Measurements from ENCODE around the gene GINS1. TPM values are rescaled to one million over a fixed set of nuclear protein-coding genes. Genes with fewer than 3 reads are reported as not detected.
"Not testable (repeated sequence)": the region's sequence is repeated elsewhere in the genome, so short reads cannot be mapped to it uniquely, and the experiment has no call there.

Gene GINS1
- total RNA-seq, 1 experiment from 2014 or later, result 74.3 TPM

DNA sequence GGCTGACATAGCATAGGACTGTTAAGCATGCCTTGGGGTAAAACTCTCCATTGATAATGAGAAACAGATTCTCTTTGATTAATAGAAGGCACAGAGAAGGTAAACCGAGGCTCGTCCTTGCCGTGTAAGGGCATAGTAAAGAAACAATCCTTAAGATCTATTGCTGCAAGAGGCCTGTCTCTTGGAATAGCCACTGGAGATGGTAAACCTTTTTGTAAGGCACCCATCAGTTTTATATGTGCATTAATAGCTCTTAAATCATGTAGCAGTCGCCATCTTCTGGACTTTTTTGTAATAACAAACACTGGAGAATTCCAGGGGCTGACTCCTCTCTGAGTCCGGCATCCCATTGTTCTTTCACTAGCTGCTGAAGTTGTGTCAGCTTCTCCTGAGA is 8.4 kb upstream of the GINS1 start:
- no peak overlapping the region for H3T11ph ChIP-seq (ENCODE audit: low read length)
- Mint-ChIP-seq H3K4me3 (no peak overlapping the region), H3K9me3 (peaks cover 25% of the 10 kb centered on the region in 2 experiments), H3K27me3 (ENCODE audit: low read depth) (peaks cover 10% of the 10 kb centered on the region), H3K27ac (no peak overlapping the region), H3K36me3 (ENCODE audit: insufficient read depth in 1 of 3, low read depth in 3 of 3) (peaks cover 4 to 20% (median 15%) of the 10 kb centered on the region in 3 experiments; a peak in 6 of 7 replicates), H3K4me1 (peaks cover 5 to 10% of the 10 kb centered on the region in 2 experiments; a peak in 3 of 4 replicates)
- H4K91ac ChIP-seq (ENCODE audit: insufficient read length, low read depth, low read length), result no peak overlapping the region
- H4K8ac ChIP-seq (replicated peaks; ENCODE audit: insufficient read length, low read depth, low read length), result no peak overlapping the region
- H3K27ac ChIP-seq (ENCODE audit: insufficient read length, low read depth, low read length), result no peak overlapping the region
- no peaks in the 10 kb centered on the region for H3K79me2 ChIP-seq (ENCODE audit: insufficient read depth, low read length)
- no peak overlapping the region for H3K14ac ChIP-seq (ENCODE audit: insufficient read depth, low read length)
- H2BK20ac ChIP-seq (ENCODE audit: low read depth, low read length, poor library complexity, severe bottlenecking), result no peak overlapping the region
- no peaks in the 10 kb centered on the region for H4K20me1 ChIP-seq (ENCODE audit: control insufficient read depth, insufficient read depth, insufficient read length)
- H2BK5ac ChIP-seq (ENCODE audit: insufficient read length, low read length), result no peak overlapping the region
- no peak overlapping the region for H3K9ac ChIP-seq (ENCODE audit: extremely low read depth, insufficient read length, low read length)
- no peak overlapping the region for H3K18ac ChIP-seq (ENCODE audit: insufficient read length, low read depth, low read length)
- WGBS (ENCODE audit: extremely low coverage, insufficient read length, low lambda C conversion rate), result no CpG with 5 or more reads among the region's 5 CpGs
- no peaks in the 10 kb centered on the region for H3K4me1 ChIP-seq (ENCODE audit: insufficient read depth, low read length)
- TF ChIP-seq, protein P1, sequence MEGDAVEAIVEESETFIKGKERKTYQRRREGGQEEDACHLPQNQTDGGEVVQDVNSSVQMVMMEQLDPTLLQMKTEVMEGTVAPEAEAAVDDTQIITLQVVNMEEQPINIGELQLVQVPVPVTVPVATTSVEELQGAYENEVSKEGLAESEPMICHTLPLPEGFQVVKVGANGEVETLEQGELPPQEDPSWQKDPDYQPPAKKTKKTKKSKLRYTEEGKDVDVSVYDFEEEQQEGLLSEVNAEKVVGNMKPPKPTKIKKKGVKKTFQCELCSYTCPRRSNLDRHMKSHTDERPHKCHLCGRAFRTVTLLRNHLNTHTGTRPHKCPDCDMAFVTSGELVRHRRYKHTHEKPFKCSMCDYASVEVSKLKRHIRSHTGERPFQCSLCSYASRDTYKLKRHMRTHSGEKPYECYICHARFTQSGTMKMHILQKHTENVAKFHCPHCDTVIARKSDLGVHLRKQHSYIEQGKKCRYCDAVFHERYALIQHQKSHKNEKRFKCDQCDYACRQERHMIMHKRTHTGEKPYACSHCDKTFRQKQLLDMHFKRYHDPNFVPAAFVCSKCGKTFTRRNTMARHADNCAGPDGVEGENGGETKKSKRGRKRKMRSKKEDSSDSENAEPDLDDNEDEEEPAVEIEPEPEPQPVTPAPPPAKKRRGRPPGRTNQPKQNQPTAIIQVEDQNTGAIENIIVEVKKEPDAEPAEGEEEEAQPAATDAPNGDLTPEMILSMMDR (conservative IDR thresholded peaks at IDR 0.05), result peak; percentile 70
- DNase-seq, result peak; percentile 43
- H3K23ac ChIP-seq (ENCODE audit: insufficient read length, low read depth, low read length), result no peak overlapping the region
- H3K23me2 ChIP-seq (ENCODE audit: insufficient read length, low read depth, low read length, poor library complexity, severe bottlenecking), result no peaks in the 10 kb centered on the region
- H3K27me3 ChIP-seq (ENCODE audit: insufficient read depth, low read length), result no peaks in the 10 kb centered on the region
- no peak overlapping the region for H2AFZ ChIP-seq (ENCODE audit: low read length)
- no peaks in the 10 kb centered on the region for H3K79me1 ChIP-seq (ENCODE audit: insufficient read depth, low read depth, low read length, poor library complexity, severe bottlenecking)
- no peak overlapping the region for H2BK15ac ChIP-seq (ENCODE audit: low read depth, low read length)
- no peak overlapping the region for H4K5ac ChIP-seq (ENCODE audit: insufficient read length, low read depth, low read length)
- H2AK5ac ChIP-seq (ENCODE audit: insufficient read length, low read length), result no peak overlapping the region
- H3K9me3 ChIP-seq (ENCODE audit: control insufficient read depth, low read depth, low read length), result peaks cover 15% of the 10 kb centered on the region
- no peak overlapping the region for H3K4ac ChIP-seq (ENCODE audit: low read depth, low read length)
- H3K56ac ChIP-seq (ENCODE audit: insufficient read length, low read depth, low read length), result no peak overlapping the region
- H3K4me2 ChIP-seq (ENCODE audit: insufficient read depth, insufficient read length, low read length), result no peak overlapping the region
- no peak overlapping the region for H2BK120ac ChIP-seq (ENCODE audit: low read depth, low read length, poor library complexity, severe bottlenecking)
- no peak overlapping the region for H2BK12ac ChIP-seq (ENCODE audit: insufficient read length, low read depth, low read length)

GRCh38 chr20:25400291-25400732 is 7.2 kb upstream of the GINS1 start:
- not testable (repeated sequence) for H2BK12ac ChIP-seq (ENCODE audit: insufficient read length, low read depth, low read length); H3T11ph ChIP-seq (ENCODE audit: low read length); H3K27ac ChIP-seq (ENCODE audit: insufficient read length, low read depth, low read length); H3K4me1 ChIP-seq (ENCODE audit: insufficient read depth, low read length); H3K4me1 Mint-ChIP-seq; H3K23ac ChIP-seq (ENCODE audit: insufficient read length, low read depth, low read length); H3K9ac ChIP-seq (ENCODE audit: extremely low read depth, insufficient read length, low read length); H3K56ac ChIP-seq (ENCODE audit: insufficient read length, low read depth, low read length); H3K4ac ChIP-seq (ENCODE audit: low read depth, low read length); H4K8ac ChIP-seq (replicated peaks; ENCODE audit: insufficient read length, low read depth, low read length); H2BK5ac ChIP-seq (ENCODE audit: insufficient read length, low read length); H4K91ac ChIP-seq (ENCODE audit: insufficient read length, low read depth, low read length); H3K27ac Mint-ChIP-seq; H2AFZ ChIP-seq (ENCODE audit: low read length); H3K79me1 ChIP-seq (ENCODE audit: insufficient read depth, low read depth, low read length, poor library complexity, severe bottlenecking); DNase-seq; H3K18ac ChIP-seq (ENCODE audit: insufficient read length, low read depth, low read length); H4K5ac ChIP-seq (ENCODE audit: insufficient read length, low read depth, low read length); H4K20me1 ChIP-seq (ENCODE audit: control insufficient read depth, insufficient read depth, insufficient read length); H3K27me3 ChIP-seq (ENCODE audit: insufficient read depth, low read length); H2BK15ac ChIP-seq (ENCODE audit: low read depth, low read length); H2BK20ac ChIP-seq (ENCODE audit: low read depth, low read length, poor library complexity, severe bottlenecking); H3K79me2 ChIP-seq (ENCODE audit: insufficient read depth, low read length); H3K4me3 Mint-ChIP-seq; H3K27me3 Mint-ChIP-seq (ENCODE audit: low read depth); H2BK120ac ChIP-seq (ENCODE audit: low read depth, low read length, poor library complexity, severe bottlenecking); H3K14ac ChIP-seq (ENCODE audit: insufficient read depth, low read length); H3K23me2 ChIP-seq (ENCODE audit: insufficient read length, low read depth, low read length, poor library complexity, severe bottlenecking); H3K4me2 ChIP-seq (ENCODE audit: insufficient read depth, insufficient read length, low read length); H2AK5ac ChIP-seq (ENCODE audit: insufficient read length, low read length)
- WGBS (ENCODE audit: extremely low coverage, insufficient read length, low lambda C conversion rate), result no CpG with 5 or more reads among the region's 11 CpGs
- H3K9me3 ChIP-seq (ENCODE audit: control insufficient read depth, low read depth, low read length), result peaks cover 15% of the 10 kb centered on the region
- peaks cover 32 to 36% of the 10 kb centered on the region in 2 experiments for H3K9me3 Mint-ChIP-seq
- H3K36me3 Mint-ChIP-seq (ENCODE audit: insufficient read depth in 1 of 3, low read depth in 3 of 3), result peaks cover 8 to 27% (median 15%) of the 10 kb centered on the region in 3 experiments; a peak in 6 of 7 replicates
